Trophoblast cell (in vitro differentiated cells and primary cell): Measurements from ENCODE around the gene GALNT9.

Experiments used
- DNase-seq, 2 donors: peaks; one replicate each; pipeline ENCODE4 v3.0.0-alpha.2; 2016
- H2AFZ ChIP-seq: 2 replicates; pipeline ENCODE4 v1.6.1; 2013; ENCODE audit warnings: low read length, moderate library complexity, mild to moderate bottlenecking; ENCODE audit not compliant: insufficient read depth, poor library complexity
- H2AK5ac ChIP-seq: 2 replicates; pipeline ENCODE4 v1.6.1; 2013; ENCODE audit warnings: mild to moderate bottlenecking, low read length
- H2BK120ac ChIP-seq: 2 replicates; pipeline ENCODE4 v1.6.1; 2013; ENCODE audit warnings: low read length, mild to moderate bottlenecking, moderate library complexity; ENCODE audit not compliant: insufficient read depth, poor library complexity
- H2BK12ac ChIP-seq: 2 replicates; pipeline ENCODE4 v1.6.1; 2013; ENCODE audit warnings: mild to moderate bottlenecking, low read length, moderate library complexity
- H2BK5ac ChIP-seq: 2 replicates; pipeline ENCODE4 v1.6.1; 2013; ENCODE audit warnings: low read length, low read depth, moderate library complexity, mild to moderate bottlenecking; ENCODE audit not compliant: poor library complexity
- H3K14ac ChIP-seq: 2 replicates; pipeline ENCODE4 v1.6.1; 2013; ENCODE audit warnings: mild to moderate bottlenecking, low read length
- H3K18ac ChIP-seq: 2 replicates; pipeline ENCODE4 v1.6.1; 2013; ENCODE audit warnings: mild to moderate bottlenecking, low read length
- H3K23ac ChIP-seq: 2 replicates; pipeline ENCODE4 v1.6.1; 2013; ENCODE audit warnings: low read length
- H3K27ac ChIP-seq: 2 replicates; pipeline ENCODE4 v1.5.1; 2013; ENCODE audit warnings: low read depth, mild to moderate bottlenecking, inconsistent platforms, low read length, moderate library complexity
- H3K27me3 ChIP-seq: 2 replicates; pipeline ENCODE4 v1.6.1; 2013; ENCODE audit warnings: inconsistent platforms, mild to moderate bottlenecking, low read length, moderate library complexity; ENCODE audit not compliant: insufficient read depth
- H3K36me3 ChIP-seq, 2 experiments: 1 replicate in 1 of 2; 2 replicates in 1 of 2; pipeline ENCODE4 v1.6.1; 2013; ENCODE audit warnings: low read length in 2 of 2, mild to moderate bottlenecking in 2 of 2, moderate library complexity in 1 of 2; ENCODE audit not compliant: insufficient read depth in 2 of 2, control insufficient read depth in 1 of 2
- H3K4ac ChIP-seq: 2 replicates; pipeline ENCODE4 v1.6.1; 2013; ENCODE audit warnings: low read depth, mild to moderate bottlenecking, low read length, moderate library complexity
- H3K4me1 ChIP-seq, 2 experiments: 1 replicate in 1 of 2; 2 replicates in 1 of 2; pipeline ENCODE4 v1.6.1; 2013; ENCODE audit warnings: low read length in 2 of 2, mild to moderate bottlenecking in 2 of 2, moderate library complexity in 1 of 2; ENCODE audit not compliant: insufficient read depth in 2 of 2, control insufficient read depth in 1 of 2
- H3K4me2 ChIP-seq: 2 replicates; pipeline ENCODE4 v1.6.1; 2013; ENCODE audit warnings: inconsistent platforms, mild to moderate bottlenecking, low read length, moderate library complexity
- H3K4me3 ChIP-seq: 2 replicates; pipeline ENCODE4 v1.5.1; 2013; ENCODE audit warnings: mild to moderate bottlenecking, low read depth, low read length, inconsistent platforms
- H3K79me1 ChIP-seq: one replicate; pipeline ENCODE4 v1.6.1; 2013; ENCODE audit warnings: low read length
- H3K79me2 ChIP-seq: 2 replicates; pipeline ENCODE4 v1.6.1; 2013; ENCODE audit warnings: low read length, mild to moderate bottlenecking; ENCODE audit not compliant: control insufficient read depth, insufficient read depth, poor library complexity
- H3K9ac ChIP-seq: 2 replicates; pipeline ENCODE4 v1.6.1; 2013; ENCODE audit warnings: mild to moderate bottlenecking, low read length
- H3K9me3 ChIP-seq: 2 replicates; pipeline ENCODE4 v1.6.1; 2013; ENCODE audit warnings: low read depth, mild to moderate bottlenecking, control low read depth, inconsistent platforms, low read length; ENCODE audit not compliant: insufficient read depth
- H4K12ac ChIP-seq: 2 replicates; pipeline ENCODE4 v1.6.1; 2013; ENCODE audit warnings: low read depth, mild to moderate bottlenecking, low read length, moderate library complexity
- H4K8ac ChIP-seq: 2 replicates; pipeline ENCODE4 v1.6.1; 2013; ENCODE audit warnings: low read depth, mild to moderate bottlenecking, low read length, moderate library complexity
- H4K91ac ChIP-seq: one replicate; pipeline ENCODE4 v1.6.1; 2013; ENCODE audit warnings: low read depth, mild to moderate bottlenecking, low read length, moderate library complexity
- WGBS: extraction: QIAGEN DNeasy Blood & Tissue Kit; methylation state at CpG from one replicate; pipeline ENCODE4 v1.1.7; 2013; ENCODE audit warnings: missing lambda C conversion rate; ENCODE audit not compliant: insufficient read length, insufficient coverage; ENCODE audit errors: extremely low coverage; 5-methylcytosine and 5-hydroxymethylcytosine counted together

Gene GALNT9

DNA sequence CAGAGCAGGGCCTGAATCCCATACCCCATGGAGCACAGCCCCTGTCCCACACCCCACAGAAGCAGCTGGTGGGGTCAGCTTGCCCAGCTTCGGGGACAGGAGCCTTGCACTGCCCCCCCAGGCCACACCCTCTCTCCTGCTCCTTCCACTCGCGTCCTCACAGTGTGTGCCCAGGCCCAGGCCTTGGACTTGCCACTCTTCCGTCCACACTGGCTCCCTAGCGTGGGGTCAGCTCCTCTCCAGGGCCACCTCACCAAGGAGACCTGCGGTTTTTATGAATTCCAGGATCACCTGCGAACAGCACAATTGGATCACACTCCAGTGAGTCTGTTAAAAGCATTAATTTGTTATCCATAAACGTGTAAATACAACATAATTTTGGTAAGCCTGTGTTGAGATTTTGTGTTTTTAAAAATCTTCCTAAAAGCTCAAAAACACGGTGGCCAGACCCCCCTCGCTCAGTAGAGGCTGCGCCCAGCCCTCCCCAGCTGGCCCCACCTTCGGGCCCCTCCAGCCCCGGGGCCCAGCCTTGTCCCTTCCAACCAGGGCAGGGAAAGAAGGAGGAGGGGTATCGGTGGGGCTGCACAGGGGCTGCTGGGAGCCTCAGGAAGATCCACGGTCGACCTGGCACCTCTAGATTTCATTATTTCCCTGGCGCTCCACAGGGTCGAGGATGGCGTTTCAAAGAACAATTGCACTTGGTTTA, 12.0 kb downstream of the GALNT9 start:
- H4K12ac ChIP-seq: no peak overlapping the region
- H3K18ac ChIP-seq: no peak overlapping the region
- H3K4me2 ChIP-seq: no peak overlapping the region
- H3K79me2 ChIP-seq: no peaks in the 10 kb centered on the region
- H2AFZ ChIP-seq: no peak overlapping the region
- no CpG with 5 or more reads among the region's 19 CpGs for WGBS
- H2BK12ac ChIP-seq: no peak overlapping the region
- H3K4me1 ChIP-seq: no peaks in the 10 kb centered on the region
- H3K9me3 ChIP-seq: peaks cover 3% of the 10 kb centered on the region
- no peak overlapping the region for H2BK5ac ChIP-seq
- H3K23ac ChIP-seq: peak overlapping the region; percentile 15
- H3K27ac ChIP-seq: no peak overlapping the region
- H2AK5ac ChIP-seq: no peak overlapping the region
- H3K36me3 ChIP-seq: no peaks in the 10 kb centered on the region
- DNase-seq: no peak
- H3K14ac ChIP-seq: no peak overlapping the region
- H4K91ac ChIP-seq: no peak overlapping the region
- no peaks in the 10 kb centered on the region for H3K79me1 ChIP-seq
- H2BK120ac ChIP-seq: no peak overlapping the region
- no peak overlapping the region for H3K9ac ChIP-seq
- no peak overlapping the region for H3K4ac ChIP-seq
- H4K8ac ChIP-seq: no peak overlapping the region
- no peaks in the 10 kb centered on the region for H3K27me3 ChIP-seq
- no peak overlapping the region for H3K4me3 ChIP-seq

DNA sequence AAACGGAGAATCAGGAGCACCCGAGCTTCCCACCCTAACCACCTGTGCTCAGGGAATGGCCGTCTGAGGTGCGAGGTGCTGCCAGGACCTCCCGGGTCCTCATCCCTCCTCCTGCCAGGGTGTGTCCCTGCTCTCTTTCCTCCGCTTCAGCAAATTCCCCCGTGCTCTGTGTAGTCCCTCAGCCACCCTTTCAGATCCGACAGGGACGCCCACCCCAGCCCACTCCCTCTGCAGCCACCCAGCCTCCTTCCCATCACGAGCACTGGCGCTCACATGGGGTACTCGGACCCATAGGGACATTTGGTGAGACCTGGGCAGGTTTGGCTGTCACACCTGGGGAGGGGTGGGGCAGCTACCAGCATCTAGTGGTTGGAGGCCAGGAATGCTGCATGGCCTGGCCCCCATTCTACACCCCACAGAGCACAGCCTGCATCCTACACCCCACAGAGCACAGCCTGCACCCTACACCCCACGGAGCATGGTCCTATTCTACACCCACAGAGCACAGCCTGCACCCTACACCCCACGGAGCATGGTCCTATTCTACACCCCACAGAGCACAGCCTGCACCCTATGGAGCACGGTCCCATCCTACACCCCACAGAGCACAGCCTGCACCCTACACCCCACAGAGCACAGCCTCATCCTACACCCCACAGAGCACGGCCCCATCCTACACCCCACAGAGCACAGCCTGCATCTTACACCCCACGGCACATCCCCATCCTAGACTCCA, 12.7 kb downstream of the GALNT9 start:
- no CpG with 5 or more reads among the region's 17 CpGs for WGBS

DNA sequence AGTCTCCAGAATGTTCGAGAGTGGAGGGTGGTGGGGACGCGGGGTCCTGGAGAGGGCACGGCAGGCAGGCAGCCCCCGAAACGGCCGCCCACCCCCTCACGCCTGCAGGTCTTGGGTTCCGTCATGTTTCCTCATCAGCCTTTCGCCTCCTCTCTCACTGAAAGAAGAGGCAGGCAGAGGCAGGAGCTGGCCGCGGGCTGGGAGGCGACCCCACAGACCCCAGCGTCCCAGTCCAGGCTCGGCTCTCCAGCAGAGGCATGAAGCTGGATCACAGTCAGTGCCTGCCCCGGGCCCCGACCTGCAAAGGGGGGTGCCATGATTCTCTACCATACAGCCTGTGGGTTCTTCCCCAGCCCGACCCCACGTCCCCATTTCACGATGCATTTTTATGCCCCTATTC, 13.4 kb downstream of the GALNT9 start:
- H2AFZ ChIP-seq: no peak overlapping the region
- H3K79me2 ChIP-seq: no peaks in the 10 kb centered on the region
- no peaks in the 10 kb centered on the region for H3K36me3 ChIP-seq
- no peak for DNase-seq
- no peak overlapping the region for H4K91ac ChIP-seq
- no CpG with 5 or more reads among the region's 20 CpGs for WGBS
- H3K9ac ChIP-seq: no peak overlapping the region
- no peaks in the 10 kb centered on the region for H3K4me1 ChIP-seq
- no peak overlapping the region for H2AK5ac ChIP-seq
- no peak overlapping the region for H3K27ac ChIP-seq
- no peaks in the 10 kb centered on the region for H3K27me3 ChIP-seq
- H3K9me3 ChIP-seq: peaks cover 12% of the 10 kb centered on the region
- no peaks in the 10 kb centered on the region for H3K79me1 ChIP-seq
- no peak overlapping the region for H2BK120ac ChIP-seq
- H3K18ac ChIP-seq: no peak overlapping the region
- H3K4ac ChIP-seq: no peak overlapping the region
- H3K4me2 ChIP-seq: no peak overlapping the region
- no peak overlapping the region for H3K14ac ChIP-seq
- no peak overlapping the region for H2BK12ac ChIP-seq
- no peak overlapping the region for H3K23ac ChIP-seq
- no peak overlapping the region for H4K12ac ChIP-seq
- no peak overlapping the region for H3K4me3 ChIP-seq
- no peak overlapping the region for H2BK5ac ChIP-seq
- no peak overlapping the region for H4K8ac ChIP-seq

More for the DNA sequence above, 12.7 kb downstream of the GALNT9 start:
- H2AK5ac ChIP-seq: no peak overlapping the region
- H3K23ac ChIP-seq: peak overlapping the region; percentile 15
- H3K4me2 ChIP-seq: no peak overlapping the region
- no peak overlapping the region for H3K4me3 ChIP-seq
- no peak overlapping the region for H3K14ac ChIP-seq
- H3K27me3 ChIP-seq: no peaks in the 10 kb centered on the region
- H2BK12ac ChIP-seq: no peak overlapping the region
- H2AFZ ChIP-seq: no peak overlapping the region
- H3K18ac ChIP-seq: no peak overlapping the region
- no peak overlapping the region for H4K8ac ChIP-seq
- no peaks in the 10 kb centered on the region for H3K79me1 ChIP-seq
- H3K36me3 ChIP-seq: no peaks in the 10 kb centered on the region
- H3K79me2 ChIP-seq: no peaks in the 10 kb centered on the region
- no peak overlapping the region for H4K12ac ChIP-seq
- no peak overlapping the region for H4K91ac ChIP-seq
- no peak overlapping the region for H3K4ac ChIP-seq
- H3K9ac ChIP-seq: no peak overlapping the region
- H2BK5ac ChIP-seq: no peak overlapping the region
- no peak overlapping the region for H3K27ac ChIP-seq
- H3K9me3 ChIP-seq: peaks cover 6% of the 10 kb centered on the region
- no peaks in the 10 kb centered on the region for H3K4me1 ChIP-seq
- no peak overlapping the region for H2BK120ac ChIP-seq
- no peak for DNase-seq

DNA sequence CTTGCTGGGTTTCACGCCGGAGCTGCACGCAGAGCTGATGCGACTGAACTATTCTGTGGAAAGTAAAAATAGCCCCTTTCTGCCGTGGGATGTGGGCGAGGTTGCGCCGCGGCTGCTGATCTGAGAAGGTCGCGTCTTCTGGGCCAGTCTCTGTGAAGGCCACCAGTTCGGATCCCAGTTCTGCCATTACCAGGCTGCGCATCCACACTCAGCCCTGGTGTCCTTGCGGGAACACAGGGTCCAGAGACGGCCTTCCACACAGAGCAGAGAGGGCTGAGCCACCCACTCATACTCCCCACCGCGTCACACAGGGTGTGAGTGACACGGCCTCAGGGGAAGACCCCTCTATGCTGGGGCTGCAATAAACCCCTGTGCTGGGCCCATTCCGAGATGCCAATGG, 13.9 kb downstream of the GALNT9 start:
- no peak overlapping the region for H3K4me3 ChIP-seq
- H3K4ac ChIP-seq: no peak overlapping the region
- no peak overlapping the region for H3K14ac ChIP-seq
- no peaks in the 10 kb centered on the region for H3K79me2 ChIP-seq
- no peak overlapping the region for H3K9ac ChIP-seq
- no peak overlapping the region for H2BK5ac ChIP-seq
- no peak overlapping the region for H3K4me2 ChIP-seq
- no peaks in the 10 kb centered on the region for H3K27me3 ChIP-seq
- no peaks in the 10 kb centered on the region for H3K79me1 ChIP-seq
- peaks cover 15% of the 10 kb centered on the region for H3K9me3 ChIP-seq
- no peak for DNase-seq
- no CpG with 5 or more reads among the region's 19 CpGs for WGBS
- no peak overlapping the region for H4K91ac ChIP-seq
- H2AK5ac ChIP-seq: no peak overlapping the region
- H2AFZ ChIP-seq: no peak overlapping the region
- H4K8ac ChIP-seq: no peak overlapping the region
- H3K36me3 ChIP-seq: no peaks in the 10 kb centered on the region
- no peak overlapping the region for H3K27ac ChIP-seq
- no peak overlapping the region for H4K12ac ChIP-seq
- H2BK12ac ChIP-seq: no peak overlapping the region
- no peak overlapping the region for H3K23ac ChIP-seq
- no peaks in the 10 kb centered on the region for H3K4me1 ChIP-seq
- no peak overlapping the region for H2BK120ac ChIP-seq
- H3K18ac ChIP-seq: no peak overlapping the region
